HG03064 (cell line): ENCODE data around the gene LARGE1.
"Not testable (repeated sequence)": the region's sequence is repeated elsewhere in the genome, so short reads cannot be mapped to it uniquely, and the experiment has no call there.

Source experiments
- ATAC-seq: cut with Tn5 transposase; IDR thresholded peaks from one replicate; pipeline ENCODE4 v1.9.1; 2021; ENCODE audit warnings: low read depth; ENCODE audit not compliant: unreplicated experiment

Gene LARGE1

GRCh38 chr22:33401291-33401690 is 519.0 kb downstream of the LARGE1 start:
- ATAC-seq, result no peak

GRCh38 chr22:33400891-33401290 is 519.4 kb downstream of the LARGE1 start:
- no peak for ATAC-seq

- ATAC-seq, result no peak
Observed at GRCh38 chr22:33400061-33400840, 520.0 kb downstream of the LARGE1 start.

- no peak for ATAC-seq
Observed at GRCh38 chr22:33397381-33397907, 522.8 kb downstream of the LARGE1 start.

GRCh38 chr22:33393432-33393831 is 526.8 kb downstream of the LARGE1 start:
- no peak for ATAC-seq

GRCh38 chr22:33391298-33391697 is 529.0 kb downstream of the LARGE1 start:
- ATAC-seq, result no peak

GRCh38 chr22:33389936-33390335 is 530.3 kb downstream of the LARGE1 start:
- ATAC-seq, result no peak

GRCh38 chr22:33386270-33386669 is 534.0 kb downstream of the LARGE1 start:
- no peak for ATAC-seq

- no peak for ATAC-seq
Observed at GRCh38 chr22:33385611-33386010, 534.7 kb downstream of the LARGE1 start.

GRCh38 chr22:33382436-33382835 is 537.8 kb downstream of the LARGE1 start:
- no peak for ATAC-seq

- ATAC-seq, result no peak
Observed at GRCh38 chr22:33381531-33382406, 538.5 kb downstream of the LARGE1 start.

GRCh38 chr22:33380789-33381530 is 539.3 kb downstream of the LARGE1 start:
- no peak for ATAC-seq

GRCh38 chr22:33379836-33380235 is 540.4 kb downstream of the LARGE1 start:
- no peak for ATAC-seq

- no peak for ATAC-seq
Observed at GRCh38 chr22:33372875-33373274, 547.4 kb downstream of the LARGE1 start.

- not testable (repeated sequence) for ATAC-seq
Observed at GRCh38 chr22:33363256-33363655, 557.0 kb downstream of the LARGE1 start.

- no peak for ATAC-seq
Observed at GRCh38 chr22:33362702-33363101, 557.6 kb downstream of the LARGE1 start.

GRCh38 chr22:33361581-33361980 is 558.7 kb downstream of the LARGE1 start:
- no peak for ATAC-seq

GRCh38 chr22:33357981-33358399 is 562.3 kb downstream of the LARGE1 start:
- no peak for ATAC-seq

- ATAC-seq, result no peak
Observed at GRCh38 chr22:33354928-33355327, 565.3 kb downstream of the LARGE1 start.

- ATAC-seq, result no peak
Observed at GRCh38 chr22:33353502-33353901, 566.8 kb downstream of the LARGE1 start.

GRCh38 chr22:33352768-33353167 is 567.5 kb downstream of the LARGE1 start:
- ATAC-seq, result no peak
